NCI-H1092 treated with DMSO at 0.1 percent for 48 hours (cell line): ENCODE measurements around the gene CELF2.

ENCODE experiments used
- DNase-seq: peaks from one replicate; lab custom pipeline; 2025; lab: John Stamatoyannopoulos, UW

The CELF2 gene

GRCh38 chr10:11023009-11023953 lies 5.6 kb downstream of the CELF2 start:
- no peak for DNase-seq

- no peak for DNase-seq
These were observed 6.9 kb downstream of the CELF2 start for GRCh38 chr10:11024596-11024995.

GRCh38 chr10:11025978-11026377 lies 8.3 kb downstream of the CELF2 start:
- DNase-seq = no peak

GRCh38 chr10:11026773-11027172 lies 9.1 kb downstream of the CELF2 start:
- DNase-seq = no peak

GRCh38 chr10:11034762-11035161 lies 17.1 kb downstream of the CELF2 start:
- no peak for DNase-seq

- no peak for DNase-seq
These were observed 17.8 kb downstream of the CELF2 start for GRCh38 chr10:11035301-11035991.

- DNase-seq = peak; percentile 0
These were observed 18.8 kb downstream of the CELF2 start for GRCh38 chr10:11036424-11037011.

GRCh38 chr10:11037991-11038390 lies 20.3 kb downstream of the CELF2 start:
- DNase-seq = no peak

GRCh38 chr10:11042357-11042756 lies 24.7 kb downstream of the CELF2 start:
- DNase-seq = no peak

- no peak for DNase-seq
These were observed 25.4 kb downstream of the CELF2 start for GRCh38 chr10:11043039-11043438.

GRCh38 chr10:11043446-11044127 lies 25.9 kb downstream of the CELF2 start:
- no peak for DNase-seq

GRCh38 chr10:11045487-11045886 lies 27.8 kb downstream of the CELF2 start:
- DNase-seq = no peak

- no peak for DNase-seq
These were observed 28.5 kb downstream of the CELF2 start for GRCh38 chr10:11045995-11046775.

- DNase-seq = no peak
These were observed 29.1 kb downstream of the CELF2 start for GRCh38 chr10:11046776-11047160.

GRCh38 chr10:11048707-11049278 lies 31.1 kb downstream of the CELF2 start:
- no peak for DNase-seq

- DNase-seq = no peak
These were observed 32.1 kb downstream of the CELF2 start for GRCh38 chr10:11049806-11050205.

GRCh38 chr10:11050301-11051287 lies 32.9 kb downstream of the CELF2 start:
- DNase-seq = no peak

GRCh38 chr10:11057018-11057417 lies 39.3 kb downstream of the CELF2 start:
- DNase-seq = no peak

- no peak for DNase-seq
These were observed 39.8 kb downstream of the CELF2 start for GRCh38 chr10:11057448-11057847.

- no peak for DNase-seq
These were observed 40.3 kb downstream of the CELF2 start for GRCh38 chr10:11057994-11058393.
